Ishikawa (cell line): ENCODE results near the gene ALG14.

Experiments used
- CEBPB ChIP-seq: IDR thresholded peaks from 2 replicates; pipeline ENCODE4 v1.6.1; 2012
- CREB1 ChIP-seq: IDR thresholded peaks from 2 replicates; pipeline ENCODE4 v1.6.1; 2012; ENCODE audit warnings: low read depth
- EGR1 ChIP-seq: IDR thresholded peaks from 2 replicates; pipeline ENCODE4 v1.6.1; 2012
- EP300 ChIP-seq: IDR thresholded peaks from 2 replicates; pipeline ENCODE4 v1.6.1; 2012; ENCODE audit warnings: borderline replicate concordance
- FOXM1 ChIP-seq: IDR thresholded peaks from 2 replicates; pipeline ENCODE4 v1.6.1; 2012; ENCODE audit warnings: low read depth, borderline replicate concordance
- NFIC ChIP-seq: IDR thresholded peaks from 2 replicates; pipeline ENCODE4 v1.6.1; 2012
- RAD21 ChIP-seq: IDR thresholded peaks from 2 replicates; pipeline ENCODE4 v1.6.1; 2012; ENCODE audit warnings: low read depth
- TAF1 ChIP-seq: IDR thresholded peaks from 2 replicates; pipeline ENCODE4 v1.6.1; 2012; ENCODE audit warnings: low read depth, mild to moderate bottlenecking
- TCF12 ChIP-seq: IDR thresholded peaks from 2 replicates; pipeline ENCODE4 v1.6.1; 2012; ENCODE audit warnings: low read depth
- TEAD4 ChIP-seq: IDR thresholded peaks from 2 replicates; pipeline ENCODE4 v1.6.1; 2012
- YY1 ChIP-seq: IDR thresholded peaks from 2 replicates; pipeline ENCODE4 v1.6.1; 2012; ENCODE audit warnings: low read depth
- ZBTB7A ChIP-seq: IDR thresholded peaks from 2 replicates; pipeline ENCODE4 v1.6.1; 2012; ENCODE audit warnings: low read depth
- TF ChIP-seq, protein P1 (sequence below): IDR thresholded peaks from 2 replicates; pipeline ENCODE4 v1.6.1; 2012

DNA sequence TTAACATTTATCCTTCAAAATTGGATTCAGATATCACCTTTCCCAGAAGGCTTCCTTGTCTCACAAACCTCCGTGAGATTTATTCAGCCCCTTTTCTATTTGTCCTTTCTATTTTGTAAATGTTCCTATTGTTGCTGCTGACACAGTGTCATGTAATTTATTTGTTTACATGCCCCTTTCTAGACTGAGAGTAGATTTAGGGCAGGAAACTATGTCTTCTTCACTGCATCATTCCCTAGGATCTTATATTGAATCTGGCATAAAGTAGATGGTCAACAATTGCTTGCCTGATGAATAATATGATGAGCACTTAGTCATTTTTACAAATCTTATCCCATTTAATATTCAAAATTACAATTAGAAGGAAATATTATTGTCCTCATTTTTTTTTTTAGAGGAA is 137.7 kb downstream of the ALG14 start:
- TF ChIP-seq, protein P1, sequence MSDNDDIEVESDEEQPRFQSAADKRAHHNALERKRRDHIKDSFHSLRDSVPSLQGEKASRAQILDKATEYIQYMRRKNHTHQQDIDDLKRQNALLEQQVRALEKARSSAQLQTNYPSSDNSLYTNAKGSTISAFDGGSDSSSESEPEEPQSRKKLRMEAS: no peak
- TF ChIP-seq TAF1: no peak
- TF ChIP-seq TCF12: no peak
- TF ChIP-seq EGR1: no peak
- no peak for TF ChIP-seq NFIC
- no peak for TF ChIP-seq YY1
- no peak for TF ChIP-seq RAD21
- no peak for TF ChIP-seq EP300
- no peak for TF ChIP-seq CEBPB
- TF ChIP-seq CREB1: no peak
- no peak for TF ChIP-seq TEAD4
- TF ChIP-seq ZBTB7A: no peak
- TF ChIP-seq FOXM1: no peak
